Activated T-helper 1 cell treated with anti-CD3 and anti-CD28 coated beads, Interleukin-2, amount 50 U/mL, for 16 hours (primary cell): ENCODE results near the gene BABAM2.

Source experiments
- DNase-seq, 2 donors: peaks; one replicate each; pipeline ENCODE4 v3.0.0-alpha.2; 2020; ENCODE audit warnings: low read depth in 1 of 2, low spot score in 1 of 2

The BABAM2 gene

GRCh38 chr2:28352104-28352503 is 461.6 kb downstream of the BABAM2 start:
- no peak for DNase-seq

DNA sequence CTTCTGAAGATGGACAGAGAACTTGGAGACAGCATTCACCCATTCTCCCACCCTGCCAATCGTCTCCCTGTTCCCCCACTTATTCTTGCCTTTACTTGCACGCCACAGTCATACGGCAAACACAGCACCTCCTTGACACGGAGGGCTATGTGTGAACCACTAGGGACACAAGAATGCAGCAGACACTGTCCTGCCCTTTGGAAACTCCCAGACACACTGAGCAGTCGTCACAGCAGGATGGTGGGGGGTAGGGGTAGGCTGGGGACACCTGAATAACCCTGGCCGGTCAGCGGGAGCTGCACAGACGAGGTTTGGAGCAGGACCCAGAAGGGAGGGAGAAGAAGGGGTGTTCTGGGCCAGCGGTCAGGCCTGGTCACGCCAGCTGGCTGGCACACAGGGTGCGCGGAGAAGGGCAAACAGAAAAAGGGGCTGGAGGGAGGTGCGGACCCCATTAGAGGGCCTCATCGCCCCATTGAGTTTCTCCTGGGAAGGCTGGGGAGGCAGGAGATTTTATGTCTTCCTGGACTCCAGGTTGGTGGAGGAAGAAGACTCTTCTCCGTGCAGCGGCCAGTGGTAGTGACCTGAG is 462.2 kb downstream of the BABAM2 start:
- no peak for DNase-seq

DNA sequence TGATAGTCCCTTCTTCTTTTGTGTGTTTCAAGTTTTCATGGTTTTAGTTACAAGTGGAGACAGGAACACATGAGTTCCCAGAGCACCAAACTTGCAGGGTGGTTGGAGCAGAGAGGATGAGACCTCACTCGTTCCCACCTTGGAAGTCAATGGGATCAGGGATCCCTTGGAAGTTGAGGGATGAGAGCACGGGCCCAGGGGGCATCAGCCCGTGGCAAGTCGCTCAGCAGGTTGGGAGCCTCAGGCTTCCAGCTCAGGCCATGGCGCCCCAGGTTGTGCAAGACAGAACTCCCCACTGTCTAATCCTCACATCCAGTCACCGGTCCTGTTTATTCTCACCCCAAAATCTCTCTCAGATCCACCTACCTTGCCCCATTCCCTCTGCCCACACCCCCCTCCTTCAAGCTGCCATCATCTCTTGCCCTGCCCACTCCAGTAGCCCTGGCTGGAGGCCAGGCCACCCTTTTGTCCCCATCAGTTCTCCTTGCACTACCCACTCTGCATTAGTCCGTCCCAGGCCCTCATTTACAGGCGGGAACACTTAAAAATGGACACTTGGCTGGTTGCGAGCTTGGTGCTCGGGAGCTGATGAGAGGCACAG is 464.5 kb downstream of the BABAM2 start:
- DNase-seq = no peak

DNA sequence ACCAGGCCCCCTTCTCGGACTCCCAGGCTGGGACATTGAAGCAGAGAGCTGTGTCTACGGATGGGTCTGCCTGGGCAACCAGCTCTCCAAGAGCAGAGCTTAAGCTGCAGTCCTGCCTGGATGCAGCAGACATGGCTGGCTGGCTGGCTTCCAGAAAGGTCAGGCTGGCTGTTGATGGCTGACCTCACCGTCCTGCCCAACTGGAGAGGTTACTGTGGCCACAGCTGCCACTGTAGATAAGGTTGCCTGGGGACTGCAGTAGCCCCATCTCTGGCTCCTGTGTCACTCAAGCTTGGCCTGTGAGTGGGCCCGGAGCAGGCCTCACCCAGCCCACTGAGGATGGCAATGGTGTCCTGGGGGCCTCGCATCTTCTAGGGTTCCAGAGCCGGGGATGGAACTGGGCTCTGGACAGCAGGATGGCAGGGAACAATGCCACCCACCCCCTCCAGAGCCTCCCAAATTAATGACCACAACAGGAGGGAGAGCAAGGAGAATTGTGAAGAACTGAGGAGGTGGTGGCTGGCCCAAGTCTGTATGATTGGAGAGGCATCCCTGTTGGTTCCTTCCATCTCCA is 465.1 kb downstream of the BABAM2 start:
- no peak for DNase-seq

DNA sequence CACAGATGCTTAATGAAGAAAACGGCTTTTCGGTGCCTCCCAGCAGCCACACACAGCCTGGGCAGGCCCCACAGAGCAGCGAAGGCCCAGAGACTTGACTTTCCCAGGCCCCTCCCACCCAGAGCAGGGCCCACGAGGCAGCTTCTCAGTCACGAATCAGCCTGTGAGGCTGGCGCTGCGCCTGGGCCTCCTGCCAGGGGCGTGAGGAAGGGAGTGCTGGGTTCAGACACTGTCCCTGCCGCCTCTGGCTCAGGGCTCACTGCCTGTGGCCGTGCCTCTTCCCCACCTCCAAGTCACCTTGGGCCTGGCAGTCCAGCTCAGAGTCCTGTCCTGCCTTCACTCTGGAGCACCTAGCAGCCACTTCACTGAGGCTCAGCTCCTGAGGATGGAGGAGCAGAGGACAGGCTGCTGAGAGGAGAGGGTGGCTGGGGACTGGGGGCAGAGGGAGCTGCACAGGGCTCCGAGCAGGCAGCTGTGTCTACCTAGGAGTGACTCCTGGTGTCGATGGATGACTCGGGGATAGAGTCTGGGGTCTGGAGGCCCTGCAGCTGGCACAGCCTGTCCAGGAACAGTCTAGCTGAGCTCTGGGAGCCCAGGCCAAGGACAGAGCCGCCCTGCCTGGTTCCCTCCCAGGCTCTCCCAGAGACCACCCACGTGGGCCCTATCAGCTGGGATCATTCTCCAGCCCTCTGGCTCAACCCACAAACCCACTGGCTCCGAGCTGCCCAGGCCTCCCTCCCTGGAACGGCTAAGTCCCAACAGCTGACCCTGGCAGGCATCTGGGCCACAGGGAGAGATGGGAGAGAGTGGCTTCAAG is 465.8 kb downstream of the BABAM2 start:
- DNase-seq = no peak

GRCh38 chr2:28357055-28357454 is 466.5 kb downstream of the BABAM2 start:
- no peak for DNase-seq

GRCh38 chr2:28357948-28358667 is 467.6 kb downstream of the BABAM2 start:
- DNase-seq = no peak

DNA sequence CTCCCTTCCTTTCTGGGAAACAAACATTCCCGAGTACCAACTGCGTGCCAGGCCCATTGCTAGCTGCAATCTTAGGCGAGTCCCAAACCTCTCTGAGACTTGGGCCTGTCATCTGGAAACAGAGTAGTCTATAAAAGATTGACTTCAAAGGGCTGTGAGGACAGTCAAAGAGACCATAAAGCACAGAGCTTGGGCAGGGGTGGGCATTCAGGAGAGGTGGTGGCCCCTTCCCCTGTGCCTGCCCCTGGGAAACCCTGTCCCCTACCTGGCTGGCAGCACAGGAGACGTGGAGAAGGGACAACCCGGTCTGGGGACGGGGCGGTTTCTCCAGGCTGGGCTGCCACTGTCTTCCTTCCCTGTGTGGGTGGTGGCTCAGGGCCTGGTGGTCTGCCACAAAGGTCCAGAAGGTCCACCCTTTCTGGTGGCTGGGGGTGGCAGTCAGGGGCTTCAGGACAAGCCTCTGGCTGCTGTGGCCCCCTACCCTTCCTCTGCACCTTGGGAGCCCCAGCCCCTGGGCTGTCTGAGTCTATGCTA is 468.2 kb downstream of the BABAM2 start:
- no peak for DNase-seq

DNA sequence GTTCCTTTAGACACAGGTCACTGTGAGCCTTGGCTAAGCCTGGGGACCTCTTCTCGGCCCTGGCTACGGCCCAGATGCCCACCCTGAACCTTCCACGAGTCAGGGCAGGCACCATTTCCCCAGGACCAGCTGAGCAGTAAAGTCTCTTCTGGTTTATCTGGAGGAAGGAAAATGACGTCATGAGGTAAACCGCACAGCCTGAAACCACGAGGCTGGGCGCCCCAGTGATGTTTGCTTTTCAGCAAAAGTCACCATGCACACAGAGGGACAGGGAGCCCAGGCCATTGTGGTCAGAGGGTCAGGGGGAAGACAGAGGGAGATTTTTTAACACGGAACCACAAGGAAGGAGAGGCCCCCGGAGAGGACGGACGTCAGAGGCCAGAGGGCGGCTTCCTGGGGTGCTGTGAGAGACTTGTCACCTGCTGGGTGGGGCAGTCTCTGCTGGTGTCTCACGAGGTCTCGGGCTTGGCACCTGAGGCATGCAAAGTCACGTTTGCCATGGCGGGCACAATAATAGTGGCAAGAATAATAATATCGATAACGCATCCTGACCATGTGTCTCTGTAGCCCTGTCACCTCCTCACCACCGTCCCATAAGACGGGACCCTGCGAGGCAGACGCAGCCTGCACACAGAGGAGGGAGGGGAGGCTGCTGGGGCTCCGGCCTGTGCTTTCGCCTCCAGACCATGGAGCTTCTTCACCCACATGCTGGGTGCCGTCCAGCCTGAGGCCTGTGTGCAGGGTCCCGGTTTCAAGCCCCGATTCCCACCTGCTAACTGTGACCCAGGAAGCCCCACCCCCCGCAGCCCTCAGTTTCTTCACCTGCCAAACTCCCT is 468.9 kb downstream of the BABAM2 start:
- peak; percentile 54 to 66 for DNase-seq

DNA sequence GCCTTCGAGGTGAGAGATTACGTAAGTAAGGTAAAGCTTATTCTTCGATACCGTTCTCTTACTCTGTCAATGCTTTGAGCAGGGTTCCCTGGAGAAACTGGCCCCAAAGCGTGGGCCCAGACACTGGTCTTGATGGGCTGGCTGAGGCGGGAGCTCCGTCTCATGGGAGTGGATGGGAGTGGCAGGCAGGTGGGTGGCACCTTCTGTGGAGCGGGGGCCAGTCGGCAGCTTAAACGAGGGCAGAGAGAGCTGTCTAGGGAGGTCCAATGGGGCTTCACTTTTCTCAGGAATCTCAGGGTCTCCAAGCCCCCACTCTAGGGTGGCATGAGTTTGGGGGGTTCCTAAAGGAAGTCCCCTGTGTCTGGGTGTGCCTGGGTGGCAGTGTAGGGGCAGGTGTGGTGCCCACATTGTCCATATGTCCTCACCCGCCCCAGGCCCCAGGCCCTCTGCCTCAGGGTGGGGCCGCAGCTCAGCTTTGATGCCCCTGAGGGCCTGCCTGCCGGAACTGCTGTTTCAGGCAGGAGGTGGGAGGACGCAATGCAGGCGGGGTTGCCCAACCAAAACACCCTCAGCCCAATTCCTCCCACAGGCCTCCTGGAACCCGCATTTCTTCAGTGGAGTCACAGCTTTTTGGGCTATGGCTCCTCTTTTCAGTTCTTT is 469.7 kb downstream of the BABAM2 start:
- DNase-seq = no peak

DNA sequence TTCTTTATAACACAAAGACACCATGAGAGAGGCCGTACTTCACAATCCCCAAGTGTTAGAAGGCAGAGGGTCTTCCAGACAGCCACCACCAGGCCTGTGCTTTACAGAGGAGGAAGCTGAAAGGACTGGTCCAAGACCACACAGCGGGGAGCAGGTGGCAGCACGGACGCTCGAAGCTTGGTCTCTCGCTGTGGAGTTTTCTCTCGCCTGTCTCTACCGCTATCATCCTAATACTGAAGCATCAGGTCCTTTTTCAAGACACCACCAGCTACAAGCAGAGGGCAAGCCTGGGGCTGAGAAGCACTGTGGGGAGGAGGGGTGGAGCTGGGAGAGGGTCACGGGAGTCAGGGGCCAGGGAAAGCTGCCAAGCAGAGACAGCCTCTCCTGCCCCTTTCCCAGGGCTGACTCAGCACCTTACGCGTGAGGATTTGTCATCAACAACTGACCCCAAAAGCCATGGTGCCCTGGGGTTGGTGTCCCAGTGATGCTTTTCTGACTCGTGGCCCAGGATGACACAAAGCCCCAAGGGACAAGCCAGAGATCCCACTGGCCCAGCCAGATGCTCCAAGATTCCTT is 470.3 kb downstream of the BABAM2 start:
- no peak for DNase-seq

DNA sequence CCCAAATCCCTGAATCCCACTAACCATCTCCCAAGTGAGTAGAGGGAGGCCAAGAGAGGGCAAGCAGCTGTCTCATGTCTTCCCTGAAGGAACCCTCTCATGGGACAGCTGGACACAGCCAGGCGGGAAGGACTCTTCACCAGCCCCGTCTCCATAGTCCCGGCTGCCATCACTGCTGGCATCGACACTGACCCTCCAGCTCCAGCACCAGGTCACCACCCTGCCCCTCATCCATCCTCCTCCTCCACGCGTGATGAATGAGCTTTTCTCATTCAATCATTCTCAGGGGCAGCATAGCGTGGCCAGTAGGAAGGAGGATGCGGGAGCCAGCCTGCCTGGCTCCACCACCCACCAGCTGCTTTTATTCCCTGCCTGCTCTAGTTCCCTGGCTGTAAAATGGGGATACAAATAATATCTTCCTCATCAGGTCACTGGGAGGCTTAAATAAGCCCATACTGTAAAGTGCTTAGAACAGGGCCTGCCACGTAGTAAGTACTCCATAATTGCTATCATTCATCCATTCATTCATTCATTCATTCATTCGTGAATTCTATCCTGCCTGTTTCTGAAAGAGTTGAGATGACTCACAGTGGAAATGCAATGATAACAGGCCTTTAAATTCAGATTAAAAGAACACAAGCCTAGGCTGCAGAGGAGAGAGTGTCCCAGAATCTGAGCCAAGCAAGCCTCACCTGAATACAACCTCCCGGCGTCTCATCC is 471.6 kb downstream of the BABAM2 start:
- no peak for DNase-seq

GRCh38 chr2:28362991-28363521 is 472.5 kb downstream of the BABAM2 start:
- no peak for DNase-seq

DNA sequence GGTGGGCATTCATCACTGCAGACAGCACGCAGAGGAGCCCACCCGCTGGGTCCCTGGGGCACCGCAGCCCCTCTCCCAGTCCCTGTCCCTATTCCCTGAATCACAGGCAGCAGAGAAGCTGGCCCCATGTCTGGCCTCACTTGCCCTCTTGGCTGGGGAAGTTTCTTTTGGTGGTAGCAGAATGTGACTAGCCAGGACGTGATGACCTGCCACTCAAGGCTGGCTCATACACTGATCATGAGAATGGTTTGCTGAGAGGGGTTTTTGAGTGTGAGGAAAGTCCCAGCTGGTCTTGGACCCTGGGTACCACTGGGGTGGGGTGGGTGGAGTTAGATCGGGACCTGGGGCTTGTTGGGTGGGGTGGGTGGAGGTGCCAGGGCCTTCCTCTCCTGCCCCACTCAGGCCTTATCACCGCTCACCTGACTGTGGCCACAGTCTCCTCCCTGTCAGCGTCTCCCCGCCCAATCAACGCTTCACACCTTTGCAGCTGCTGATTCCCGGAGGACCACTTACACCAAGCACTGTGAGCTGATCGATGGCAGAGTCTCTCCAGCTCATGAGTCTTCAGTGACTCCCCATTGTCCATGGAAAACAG is 473.3 kb downstream of the BABAM2 start:
- DNase-seq = no peak

DNA sequence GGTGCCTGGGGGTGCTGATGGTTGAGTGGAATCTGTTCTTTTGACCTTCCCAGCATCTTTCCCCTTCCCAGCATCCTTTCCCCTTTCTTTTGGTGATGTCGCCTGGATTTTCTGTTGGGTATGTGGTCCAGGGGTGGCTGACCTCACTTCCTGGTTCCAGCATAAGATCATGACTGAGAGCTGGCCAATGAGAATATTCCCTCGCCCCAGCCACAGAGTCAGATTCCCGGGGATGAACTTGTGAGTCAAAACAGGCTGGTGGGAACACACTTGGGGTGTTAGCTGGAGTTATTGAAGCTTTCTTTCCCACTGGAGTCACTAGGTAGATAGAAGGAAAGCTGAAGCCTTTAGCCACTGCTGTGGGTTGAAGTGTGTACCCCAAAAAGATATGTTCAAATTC is 474.1 kb downstream of the BABAM2 start:
- no peak for DNase-seq

GRCh38 chr2:28365158-28365557 is 474.6 kb downstream of the BABAM2 start:
- no peak for DNase-seq

GRCh38 chr2:28366149-28366495 is 475.6 kb downstream of the BABAM2 start:
- no peak for DNase-seq
